HG02852 (cell line): Measurements from ENCODE around the gene ROBO2.

Experiments
- ATAC-seq: cut with Tn5 transposase; IDR thresholded peaks from one replicate; pipeline ENCODE4 v1.9.1; 2021; ENCODE audit warnings: mild to moderate bottlenecking, moderate library complexity; ENCODE audit not compliant: unreplicated experiment

The ROBO2 gene

GRCh38 chr3:77321646-77322045 lies 281.7 kb downstream of the ROBO2 start:
- ATAC-seq = no peak

- no peak for ATAC-seq
Observed at GRCh38 chr3:77323626-77324025, 283.7 kb downstream of the ROBO2 start.

- no peak for ATAC-seq
Observed at GRCh38 chr3:77324105-77324504, 284.2 kb downstream of the ROBO2 start.

GRCh38 chr3:77325280-77325679 lies 285.4 kb downstream of the ROBO2 start:
- no peak for ATAC-seq

- ATAC-seq = no peak
Observed at GRCh38 chr3:77325702-77326101, 285.8 kb downstream of the ROBO2 start.

- ATAC-seq = no peak
Observed at GRCh38 chr3:77326586-77326985, 286.7 kb downstream of the ROBO2 start.

GRCh38 chr3:77328690-77329089 lies 288.8 kb downstream of the ROBO2 start:
- ATAC-seq = no peak

- ATAC-seq = no peak
Observed at GRCh38 chr3:77329116-77329515, 289.2 kb downstream of the ROBO2 start.

GRCh38 chr3:77338195-77338594 lies 298.3 kb downstream of the ROBO2 start:
- ATAC-seq = no peak

GRCh38 chr3:77342027-77342426 lies 302.1 kb downstream of the ROBO2 start:
- ATAC-seq = no peak

GRCh38 chr3:77342688-77343087 lies 302.8 kb downstream of the ROBO2 start:
- ATAC-seq = no peak

- no peak for ATAC-seq
Observed at GRCh38 chr3:77345009-77345408, 305.1 kb downstream of the ROBO2 start.

- ATAC-seq = no peak
Observed at GRCh38 chr3:77348244-77348855, 308.5 kb downstream of the ROBO2 start.

- no peak for ATAC-seq
Observed at GRCh38 chr3:77354958-77355357, 315.1 kb downstream of the ROBO2 start.

GRCh38 chr3:77362936-77363335 lies 323.0 kb downstream of the ROBO2 start:
- ATAC-seq = no peak

- ATAC-seq = no peak
Observed at GRCh38 chr3:77365152-77365551, 325.3 kb downstream of the ROBO2 start.

- no peak for ATAC-seq
Observed at GRCh38 chr3:77370413-77370812, 330.5 kb downstream of the ROBO2 start.

GRCh38 chr3:77372018-77372417 lies 332.1 kb downstream of the ROBO2 start:
- no peak for ATAC-seq

- no peak for ATAC-seq
Observed at GRCh38 chr3:77372634-77373346, 332.9 kb downstream of the ROBO2 start.

- no peak for ATAC-seq
Observed at GRCh38 chr3:77373619-77374018, 333.7 kb downstream of the ROBO2 start.

- no peak for ATAC-seq
Observed at GRCh38 chr3:77376511-77376910, 336.6 kb downstream of the ROBO2 start.

- ATAC-seq = no peak
Observed at GRCh38 chr3:77377717-77378116, 337.8 kb downstream of the ROBO2 start.

- no peak for ATAC-seq
Observed at GRCh38 chr3:77380136-77380535, 340.2 kb downstream of the ROBO2 start.
